K562 (cell line): ENCODE results near the gene URM1. TPM values are rescaled to one million over a fixed set of nuclear protein-coding genes. Genes with fewer than 3 reads are reported as not detected.

Source experiments
- CHD1 ChIP-seq: fragments of 200-600 bp; sonication (generic); IDR thresholded peaks from one replicate; pipeline ENCODE4 v1.6.1; 2012; ENCODE audit warnings: mild to moderate bottlenecking, moderate library complexity, low read length, inconsistent platforms
- E2F3 ChIP-seq: fragments of 250-450 bp; sonication (Bioruptor Pico); IDR thresholded peaks from 2 replicates; pipeline ENCODE4 v1.4.0; 2020; ENCODE audit warnings: mild to moderate bottlenecking
- FIP1L1 ChIP-seq: fragments of 200-400 bp; formaldehyde crosslinking; IDR thresholded peaks from 2 replicates; pipeline ENCODE4 v1.6.1; 2018; ENCODE audit warnings: mild to moderate bottlenecking, low read depth, low read length; ENCODE audit not compliant: poor library complexity, severe bottlenecking
- MAZ ChIP-seq, 2 experiments: fragments of 450-650 bp in 1 of 2; sonication (generic) in 1 of 2; formaldehyde crosslinking; IDR thresholded peaks in 1 of 2; conservative IDR thresholded peaks in 1 of 2; 2 replicates each; pipeline versions ENCODE4 v1.4.0 to v1.5.0; 2020; ENCODE audit warnings: mild to moderate bottlenecking in 1 of 2, missing genetic modification reagents in 1 of 2
- NEUROD1 ChIP-seq: fragments of 150-350 bp; IDR thresholded peaks from 2 replicates; pipeline ENCODE4 v1.6.1; 2014; ENCODE audit warnings: borderline replicate concordance, low read length, low read depth; ENCODE audit not compliant: partially characterized antibody
- RBBP5 ChIP-seq: fragments of 200-600 bp; sonication (generic); IDR thresholded peaks from 2 replicates; pipeline ENCODE4 v1.6.1; 2012; ENCODE audit warnings: borderline replicate concordance, mild to moderate bottlenecking, low read length, control low read depth, inconsistent platforms; ENCODE audit not compliant: insufficient read depth, poor library complexity, severe bottlenecking
- RBM22 ChIP-seq: fragments of 200-400 bp; formaldehyde crosslinking; IDR thresholded peaks from 2 replicates; pipeline ENCODE4 v1.6.1; 2018; ENCODE audit warnings: low read length, low read depth; ENCODE audit not compliant: poor library complexity, severe bottlenecking
- YY1 ChIP-seq, 3 experiments: IDR thresholded peaks; 2 replicates each; pipeline ENCODE4 v1.6.1; 2011; ENCODE audit warnings: low read length in 2 of 3, mild to moderate bottlenecking in 2 of 3, moderate library complexity in 2 of 3, borderline replicate concordance in 1 of 3, control low read depth in 1 of 3, low read depth in 1 of 3; ENCODE audit not compliant: insufficient read depth in 3 of 3, insufficient replicate concordance in 2 of 3, control insufficient read depth in 1 of 3, insufficient read length in 1 of 3; ENCODE audit errors: extremely low read depth in 1 of 3
- ZC3H11A ChIP-seq: IDR thresholded peaks from 2 replicates; pipeline ENCODE4 v1.6.1; 2012; ENCODE audit warnings: low read depth, low read length, improper control_type of control experiment
- ZNF324 ChIP-seq: fragments of 250-450 bp; sonication (Bioruptor Pico); IDR thresholded peaks from 2 replicates; pipeline ENCODE4 v1.4.0; 2020; ENCODE audit warnings: mild to moderate bottlenecking
- polyA plus RNA-seq, 8 experiments: library from polyadenylated mRNA; depleted of rRNA in 4 of 8; stranded (reverse) in 5 of 8; unstranded in 3 of 8; fragments of >200 nt; fragmentation: Nextera tagmentation in 2 of 8; fragmentation: Illumina TruSeq in 1 of 8; extraction: Ambion mirVana in 2 of 8; extraction: Trizol in 1 of 8; gene quantifications; 2 replicates each; pipeline versions ENCODE4 v1.2.1 to v1.2.3, GENCODE V29; 2011 to 2014; ENCODE audit warnings: inconsistent platforms in 1 of 8, missing spikeins in 1 of 8
- total RNA-seq, 7 experiments: library from RNA; depleted of rRNA in 6 of 7; stranded (reverse); fragments of >200 nt in 6 of 7; fragmentation: Illumina TruSeq in 2 of 7; extraction: Trizol in 2 of 7; gene quantifications; 2 replicates each; pipeline versions ENCODE4 v1.2.1 to v1.2.3, GENCODE V29; 2011 to 2021; ENCODE audit warnings: low replicate concordance in 1 of 7
- TF ChIP-seq, protein P1 (sequence below): sonication (generic); formaldehyde crosslinking; IDR thresholded peaks from 2 replicates; pipeline ENCODE4 v1.8.1; 2023; ENCODE audit warnings: mild to moderate bottlenecking, missing genetic modification reagents
- TF ChIP-seq, protein P2 (sequence below): fragments of 250-450 bp; sonication (Bioruptor Pico); IDR thresholded peaks from 2 replicates; pipeline ENCODE4 v1.4.0; 2020
- TF ChIP-seq, protein P3 (sequence below), 2 experiments: IDR thresholded peaks; 2 replicates each; pipeline ENCODE4 v1.6.1; 2012; ENCODE audit warnings: improper control_type of control experiment in 2 of 2, low read depth in 2 of 2, low read length in 2 of 2, borderline replicate concordance in 1 of 2

URM1 gene
- total and polyA plus RNA-seq, 9 of the 15 experiments (the other 6 are each of a cell fraction or from before 2014, with no cell fraction given): 10.1 to 88.9 (median 53.3) TPM

DNA sequence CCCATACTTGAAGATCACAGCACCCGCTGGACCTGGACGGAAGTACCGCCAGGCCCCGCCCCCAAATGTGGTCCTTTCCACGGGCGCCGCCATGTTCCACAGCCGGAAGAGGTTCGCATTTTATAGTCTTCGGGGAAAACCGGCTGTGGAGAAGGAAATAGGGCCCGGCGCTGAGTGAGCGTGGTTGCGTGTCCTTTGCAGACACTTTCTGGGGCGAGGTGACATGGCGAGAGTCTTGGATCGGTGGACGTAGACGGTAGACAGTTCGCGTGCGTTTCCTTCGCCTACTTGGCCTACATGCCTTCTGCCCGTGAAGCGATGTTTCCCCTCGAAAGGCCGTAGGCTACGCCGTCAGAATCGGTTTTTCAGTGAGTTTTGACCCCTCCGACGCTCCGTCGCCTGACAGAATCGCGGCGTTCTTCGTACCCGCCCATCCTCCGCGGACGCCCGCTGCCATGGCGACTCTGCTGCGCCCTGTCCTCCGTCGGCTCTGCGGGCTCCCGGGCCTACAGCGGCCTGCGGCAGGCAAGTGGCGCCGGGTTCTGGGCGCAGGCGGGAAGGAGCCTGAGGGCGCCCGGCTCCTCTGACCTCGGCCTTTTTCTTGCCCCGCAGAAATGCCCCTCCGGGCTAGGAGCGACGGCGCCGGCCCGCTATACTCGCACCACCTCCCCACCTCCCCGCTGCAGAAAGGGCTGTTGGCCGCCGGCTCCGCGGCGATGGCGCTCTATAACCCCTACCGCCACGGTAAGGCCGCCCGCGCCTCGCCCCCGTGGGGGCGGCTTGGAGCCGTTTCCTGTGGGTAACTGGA lies 48.6 kb upstream of the URM1 start, which contains the start of the genes COQ4 and TRUB2 (continued):
- peak in 2 of 3 experiments; percentile 98 to 99 for TF ChIP-seq YY1 (IDR thresholded peaks at IDR 0.05; ENCODE audit: borderline replicate concordance in 1 of 3, control insufficient read depth in 1 of 3, extremely low read depth in 1 of 3, insufficient read depth in 3 of 3, insufficient read length in 1 of 3, insufficient replicate concordance in 2 of 3, low read depth in 1 of 3, low read length in 2 of 3)
- peak; percentile 95 for TF ChIP-seq FIP1L1
- TF ChIP-seq, protein P1, sequence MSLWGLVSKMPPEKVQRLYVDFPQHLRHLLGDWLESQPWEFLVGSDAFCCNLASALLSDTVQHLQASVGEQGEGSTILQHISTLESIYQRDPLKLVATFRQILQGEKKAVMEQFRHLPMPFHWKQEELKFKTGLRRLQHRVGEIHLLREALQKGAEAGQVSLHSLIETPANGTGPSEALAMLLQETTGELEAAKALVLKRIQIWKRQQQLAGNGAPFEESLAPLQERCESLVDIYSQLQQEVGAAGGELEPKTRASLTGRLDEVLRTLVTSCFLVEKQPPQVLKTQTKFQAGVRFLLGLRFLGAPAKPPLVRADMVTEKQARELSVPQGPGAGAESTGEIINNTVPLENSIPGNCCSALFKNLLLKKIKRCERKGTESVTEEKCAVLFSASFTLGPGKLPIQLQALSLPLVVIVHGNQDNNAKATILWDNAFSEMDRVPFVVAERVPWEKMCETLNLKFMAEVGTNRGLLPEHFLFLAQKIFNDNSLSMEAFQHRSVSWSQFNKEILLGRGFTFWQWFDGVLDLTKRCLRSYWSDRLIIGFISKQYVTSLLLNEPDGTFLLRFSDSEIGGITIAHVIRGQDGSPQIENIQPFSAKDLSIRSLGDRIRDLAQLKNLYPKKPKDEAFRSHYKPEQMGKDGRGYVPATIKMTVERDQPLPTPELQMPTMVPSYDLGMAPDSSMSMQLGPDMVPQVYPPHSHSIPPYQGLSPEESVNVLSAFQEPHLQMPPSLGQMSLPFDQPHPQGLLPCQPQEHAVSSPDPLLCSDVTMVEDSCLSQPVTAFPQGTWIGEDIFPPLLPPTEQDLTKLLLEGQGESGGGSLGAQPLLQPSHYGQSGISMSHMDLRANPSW: peak; percentile 99
- TF ChIP-seq, protein P2, sequence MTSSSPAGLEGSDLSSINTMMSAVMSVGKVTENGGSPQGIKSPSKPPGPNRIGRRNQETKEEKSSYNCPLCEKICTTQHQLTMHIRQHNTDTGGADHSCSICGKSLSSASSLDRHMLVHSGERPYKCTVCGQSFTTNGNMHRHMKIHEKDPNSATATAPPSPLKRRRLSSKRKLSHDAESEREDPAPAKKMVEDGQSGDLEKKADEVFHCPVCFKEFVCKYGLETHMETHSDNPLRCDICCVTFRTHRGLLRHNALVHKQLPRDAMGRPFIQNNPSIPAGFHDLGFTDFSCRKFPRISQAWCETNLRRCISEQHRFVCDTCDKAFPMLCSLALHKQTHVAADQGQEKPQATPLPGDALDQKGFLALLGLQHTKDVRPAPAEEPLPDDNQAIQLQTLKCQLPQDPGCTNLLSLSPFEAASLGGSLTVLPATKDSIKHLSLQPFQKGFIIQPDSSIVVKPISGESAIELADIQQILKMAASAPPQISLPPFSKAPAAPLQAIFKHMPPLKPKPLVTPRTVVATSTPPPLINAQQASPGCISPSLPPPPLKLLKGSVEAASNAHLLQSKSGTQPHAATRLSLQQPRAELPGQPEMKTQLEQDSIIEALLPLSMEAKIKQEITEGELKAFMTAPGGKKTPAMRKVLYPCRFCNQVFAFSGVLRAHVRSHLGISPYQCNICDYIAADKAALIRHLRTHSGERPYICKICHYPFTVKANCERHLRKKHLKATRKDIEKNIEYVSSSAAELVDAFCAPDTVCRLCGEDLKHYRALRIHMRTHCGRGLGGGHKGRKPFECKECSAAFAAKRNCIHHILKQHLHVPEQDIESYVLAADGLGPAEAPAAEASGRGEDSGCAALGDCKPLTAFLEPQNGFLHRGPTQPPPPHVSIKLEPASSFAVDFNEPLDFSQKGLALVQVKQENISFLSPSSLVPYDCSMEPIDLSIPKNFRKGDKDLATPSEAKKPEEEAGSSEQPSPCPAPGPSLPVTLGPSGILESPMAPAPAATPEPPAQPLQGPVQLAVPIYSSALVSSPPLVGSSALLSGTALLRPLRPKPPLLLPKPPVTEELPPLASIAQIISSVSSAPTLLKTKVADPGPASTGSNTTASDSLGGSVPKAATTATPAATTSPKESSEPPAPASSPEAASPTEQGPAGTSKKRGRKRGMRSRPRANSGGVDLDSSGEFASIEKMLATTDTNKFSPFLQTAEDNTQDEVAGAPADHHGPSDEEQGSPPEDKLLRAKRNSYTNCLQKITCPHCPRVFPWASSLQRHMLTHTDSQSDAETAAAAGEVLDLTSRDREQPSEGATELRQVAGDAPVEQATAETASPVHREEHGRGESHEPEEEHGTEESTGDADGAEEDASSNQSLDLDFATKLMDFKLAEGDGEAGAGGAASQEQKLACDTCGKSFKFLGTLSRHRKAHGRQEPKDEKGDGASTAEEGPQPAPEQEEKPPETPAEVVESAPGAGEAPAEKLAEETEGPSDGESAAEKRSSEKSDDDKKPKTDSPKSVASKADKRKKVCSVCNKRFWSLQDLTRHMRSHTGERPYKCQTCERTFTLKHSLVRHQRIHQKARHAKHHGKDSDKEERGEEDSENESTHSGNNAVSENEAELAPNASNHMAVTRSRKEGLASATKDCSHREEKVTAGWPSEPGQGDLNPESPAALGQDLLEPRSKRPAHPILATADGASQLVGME (CRISPR knock-in tag): peak; percentile 96
- peak; percentile 99 for TF ChIP-seq RBM22
- peak; percentile 98 for TF ChIP-seq ZC3H11A
- TF ChIP-seq CHD1: peak; percentile 93
- TF ChIP-seq RBBP5: peak; percentile 100
- TF ChIP-seq MAZ (CRISPR knock-in tag; conservative IDR thresholded peaks at IDR 0.05 in 1 of 2, IDR thresholded peaks at IDR 0.05 in 1 of 2): peak in 1 of 2 experiments; percentile 93; a peak in 2 of 4 replicates
- peak; percentile 44; the same call in 1 of the 2 replicates for TF ChIP-seq E2F3 (CRISPR knock-in tag)
- peak; percentile 92 for TF ChIP-seq NEUROD1
- TF ChIP-seq ZNF324 (CRISPR knock-in tag): peak; percentile 23; the same call in 1 of the 2 replicates
- TF ChIP-seq, protein P3, sequence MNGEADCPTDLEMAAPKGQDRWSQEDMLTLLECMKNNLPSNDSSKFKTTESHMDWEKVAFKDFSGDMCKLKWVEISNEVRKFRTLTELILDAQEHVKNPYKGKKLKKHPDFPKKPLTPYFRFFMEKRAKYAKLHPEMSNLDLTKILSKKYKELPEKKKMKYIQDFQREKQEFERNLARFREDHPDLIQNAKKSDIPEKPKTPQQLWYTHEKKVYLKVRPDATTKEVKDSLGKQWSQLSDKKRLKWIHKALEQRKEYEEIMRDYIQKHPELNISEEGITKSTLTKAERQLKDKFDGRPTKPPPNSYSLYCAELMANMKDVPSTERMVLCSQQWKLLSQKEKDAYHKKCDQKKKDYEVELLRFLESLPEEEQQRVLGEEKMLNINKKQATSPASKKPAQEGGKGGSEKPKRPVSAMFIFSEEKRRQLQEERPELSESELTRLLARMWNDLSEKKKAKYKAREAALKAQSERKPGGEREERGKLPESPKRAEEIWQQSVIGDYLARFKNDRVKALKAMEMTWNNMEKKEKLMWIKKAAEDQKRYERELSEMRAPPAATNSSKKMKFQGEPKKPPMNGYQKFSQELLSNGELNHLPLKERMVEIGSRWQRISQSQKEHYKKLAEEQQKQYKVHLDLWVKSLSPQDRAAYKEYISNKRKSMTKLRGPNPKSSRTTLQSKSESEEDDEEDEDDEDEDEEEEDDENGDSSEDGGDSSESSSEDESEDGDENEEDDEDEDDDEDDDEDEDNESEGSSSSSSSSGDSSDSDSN (IDR thresholded peaks at IDR 0.05; ENCODE audit: borderline replicate concordance in 1 of 2, low read depth in 2 of 2, low read length in 2 of 2): peak; percentile 96 to 98; a peak in 3 of 4 replicates
